Measurements from ENCODE around the gene RPA3.

The RPA3 gene

GRCh38 chr7:7651479-7651878 lies 66.9 kb downstream of the RPA3 start:
- no peak for DNase-seq

DNA sequence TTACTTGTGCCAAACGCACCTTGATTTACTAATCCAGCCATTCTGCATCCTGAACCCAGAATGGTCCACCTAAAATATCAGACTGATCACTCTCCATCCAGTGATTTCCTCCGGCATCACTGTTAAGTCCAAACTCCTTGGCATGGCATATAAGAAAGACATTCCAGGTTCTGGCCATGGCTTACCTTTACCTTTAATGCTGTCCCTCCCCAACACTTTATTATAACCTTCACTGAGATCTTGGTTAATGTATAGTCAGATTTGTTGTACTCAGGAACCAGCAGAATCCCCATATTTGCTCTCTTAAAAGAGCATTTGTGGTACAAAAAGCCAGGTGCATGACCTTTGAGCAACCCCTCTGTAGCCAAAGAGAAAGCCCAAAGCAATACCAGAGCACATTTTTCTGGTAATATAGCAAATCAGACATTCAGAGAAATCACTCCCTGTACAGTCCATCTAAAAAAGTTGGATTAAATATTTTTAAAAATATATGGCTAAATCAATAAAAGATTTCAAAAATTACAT lies 67.7 kb downstream of the RPA3 start:
- no peak for DNase-seq

DNA sequence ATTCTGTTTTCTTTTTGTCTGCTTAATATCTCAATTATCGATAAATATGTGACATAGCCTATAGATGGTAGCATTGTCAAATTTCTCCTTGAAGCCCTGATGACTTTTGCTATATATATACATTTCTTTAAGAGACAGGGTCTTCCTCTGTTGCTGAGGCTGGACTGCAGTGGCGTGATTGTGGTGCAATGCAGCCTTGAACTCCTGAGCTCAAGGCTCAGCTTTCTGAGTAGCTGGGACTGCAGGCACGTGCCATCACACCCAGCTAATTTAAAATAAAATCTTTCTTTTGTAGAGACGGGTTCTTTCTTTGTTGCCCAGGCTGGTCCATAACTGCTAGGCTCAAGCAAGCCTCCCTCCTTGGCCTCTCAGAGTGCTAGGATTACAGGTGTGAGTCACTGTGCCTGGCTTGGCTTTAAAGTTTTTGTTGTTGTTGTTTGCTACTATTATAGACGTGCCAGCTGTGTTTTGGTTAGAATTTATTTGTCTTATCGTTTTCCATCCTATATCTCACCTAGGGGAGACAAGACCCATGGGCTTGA lies 70.8 kb downstream of the RPA3 start:
- DNase-seq, result no peak

DNA sequence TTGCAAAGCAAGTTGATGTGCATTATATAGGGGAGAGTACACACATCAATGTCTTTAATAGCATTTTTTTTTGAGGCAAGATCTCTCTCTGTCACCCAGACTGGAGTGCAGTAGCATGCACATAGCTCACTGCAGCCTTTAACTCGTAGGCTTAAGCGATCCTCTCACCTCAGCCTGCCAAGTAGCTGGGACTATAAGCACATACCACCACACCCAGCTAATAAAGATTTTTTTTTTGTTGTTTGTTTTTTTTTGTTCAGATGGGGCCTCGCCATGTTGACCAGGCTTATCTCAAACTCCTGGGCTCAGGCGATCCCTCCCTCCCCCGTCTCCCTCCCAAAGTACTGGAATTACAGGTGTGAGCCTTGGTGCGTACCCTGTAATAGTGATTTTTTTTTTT lies 76.3 kb downstream of the RPA3 start:
- no peak for DNase-seq

DNA sequence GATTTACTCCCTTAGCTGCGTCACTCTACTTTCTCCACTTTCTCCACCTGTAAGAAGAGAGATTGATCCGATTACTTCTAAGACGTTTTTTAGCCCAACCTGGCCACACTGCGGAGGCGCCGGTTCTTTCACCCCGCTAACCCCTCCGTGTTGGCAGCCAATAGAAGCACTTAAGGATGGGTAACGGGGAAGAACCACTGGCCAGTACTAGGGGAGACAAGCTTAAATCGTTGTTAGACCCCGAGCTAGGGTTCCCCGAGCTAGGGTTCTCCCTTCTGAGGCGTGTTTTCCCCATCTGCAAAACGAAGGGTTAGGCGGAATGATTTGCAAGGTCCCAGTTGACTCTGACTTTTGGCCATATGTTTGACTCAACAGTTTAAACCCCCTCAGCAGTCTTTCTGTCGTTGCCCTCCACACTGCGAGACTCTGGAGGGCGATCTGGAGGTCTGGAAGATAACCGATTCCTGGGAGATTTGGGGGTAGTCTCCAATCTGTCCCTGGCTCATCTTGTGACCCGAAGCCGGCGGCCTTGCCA lies 77.2 kb downstream of the RPA3 start:
- no peak for DNase-seq

DNA sequence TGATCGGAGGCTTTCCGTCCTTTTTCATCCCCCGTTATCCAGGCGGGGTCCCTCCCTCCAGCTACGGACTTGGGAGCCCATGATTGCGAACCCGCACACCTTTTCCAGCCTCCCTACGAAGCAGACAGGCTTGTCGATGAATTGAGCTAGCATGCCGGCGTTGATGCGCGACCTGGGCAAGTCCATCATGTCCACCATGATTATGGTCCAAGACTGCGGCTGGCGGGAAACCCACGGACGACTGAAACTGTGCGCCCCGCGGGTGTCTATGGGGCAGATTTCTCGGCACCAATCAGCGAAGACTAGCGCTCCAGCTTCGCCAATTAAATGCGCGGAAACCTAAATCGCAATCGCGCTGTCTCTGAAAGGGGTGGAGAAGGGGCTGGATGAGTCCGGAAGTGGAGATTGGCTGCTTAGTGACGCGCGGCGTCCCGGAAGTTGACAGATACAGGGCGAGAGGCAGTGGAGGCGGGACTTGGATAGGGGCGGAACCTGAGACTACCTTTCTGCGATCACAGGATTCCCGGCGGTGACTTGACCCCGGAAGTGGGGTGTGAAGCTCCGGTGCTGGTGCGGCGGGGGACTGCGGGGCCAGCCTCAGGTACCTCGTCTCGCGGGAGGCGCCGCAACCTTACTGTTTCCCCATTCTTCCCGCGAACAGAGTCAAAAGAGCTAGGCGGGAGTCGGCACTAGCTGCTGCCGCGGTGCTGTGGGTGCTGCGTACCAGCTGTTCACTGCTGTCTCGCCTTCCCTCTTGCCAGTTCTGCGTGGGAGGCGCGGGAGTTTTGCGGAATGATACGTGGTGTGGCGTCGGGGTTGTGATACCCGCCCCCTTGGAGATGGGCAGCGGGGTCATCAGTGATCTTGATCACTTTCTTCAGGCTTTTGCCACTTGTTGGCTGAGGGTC lies 77.9 kb downstream of the RPA3 start, which contains the start of gene UMAD1:
Gene UMAD1 (plus strand): TSS at position 532 of the 908 bp plus-strand sequence. CDS start 32,620 bp downstream, outside the sequence.
- DNase-seq, result peak; percentile 95

- DNase-seq, result no peak
These were observed 78.6 kb downstream of the RPA3 start for GRCh38 chr7:7639847-7640220.

GRCh38 chr7:7639421-7639820 lies 79.0 kb downstream of the RPA3 start:
- DNase-seq, result no peak

GRCh38 chr7:7630626-7631329 lies 87.6 kb downstream of the RPA3 start:
- DNase-seq, result no peak

DNA sequence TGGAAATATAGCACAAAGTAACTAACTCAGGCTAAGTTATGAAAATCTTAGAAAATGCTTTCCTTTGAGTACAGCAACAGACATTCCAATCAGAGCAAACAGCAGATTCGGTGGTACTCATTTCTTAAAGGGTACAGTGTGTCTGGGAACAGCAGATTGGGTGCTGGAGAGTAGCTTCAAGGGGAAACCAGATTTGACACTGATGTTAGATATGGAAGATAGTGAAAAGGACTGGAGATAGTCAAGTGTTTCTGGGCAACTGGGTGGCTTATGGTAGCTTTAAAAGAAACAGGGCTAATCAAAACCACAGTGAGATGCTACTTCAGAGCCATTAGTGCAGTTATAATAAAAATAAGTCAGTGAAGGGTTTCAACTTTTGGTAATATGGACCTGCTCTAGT lies 89.9 kb downstream of the RPA3 start:
- DNase-seq, result no peak

- no peak for DNase-seq
These were observed 97.7 kb downstream of the RPA3 start for GRCh38 chr7:7620644-7621210.

DNA sequence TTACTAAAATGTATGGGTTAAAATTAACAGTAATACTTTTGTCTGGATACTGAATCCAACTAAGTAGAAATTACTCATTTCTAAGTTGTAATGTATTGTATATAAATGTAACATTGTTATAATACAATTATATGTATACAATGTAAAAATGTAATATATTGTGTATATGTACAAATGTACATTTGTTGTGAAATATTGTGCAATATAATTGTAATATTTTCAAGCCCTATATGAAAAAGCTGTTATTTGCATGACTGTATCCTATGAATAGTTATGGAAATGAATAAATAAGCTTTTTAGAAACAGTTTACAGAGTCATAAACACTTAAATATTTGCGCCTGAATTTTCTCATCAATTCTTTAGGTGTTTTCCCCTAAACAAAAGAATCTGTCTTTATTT lies 98.2 kb downstream of the RPA3 start:
- no peak for DNase-seq

GRCh38 chr7:7618410-7618809 lies 100.0 kb downstream of the RPA3 start:
- DNase-seq, result no peak

- no peak for DNase-seq
These were observed 100.9 kb downstream of the RPA3 start for GRCh38 chr7:7617550-7617949.

- no peak for DNase-seq
These were observed 104.2 kb downstream of the RPA3 start for GRCh38 chr7:7614018-7614741.

DNA sequence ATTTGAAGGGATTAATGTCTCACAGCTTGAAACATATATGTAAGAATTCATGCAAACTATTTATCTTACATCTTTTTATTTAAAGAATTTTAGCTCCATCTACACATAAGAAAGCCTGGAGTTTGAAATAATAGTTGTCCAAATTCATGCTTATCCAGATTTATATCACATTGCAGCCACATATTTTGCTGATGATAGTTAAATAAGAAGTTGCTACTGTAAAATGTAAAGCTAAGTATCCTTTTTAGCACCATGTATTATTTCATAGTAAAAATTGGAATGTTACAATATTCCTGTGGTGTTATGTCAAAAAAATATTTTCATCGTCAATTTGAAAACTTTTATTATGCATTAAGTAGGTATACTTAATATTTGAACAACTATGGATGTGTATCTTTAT lies 105.2 kb downstream of the RPA3 start:
- DNase-seq, result no peak

- no peak for DNase-seq
These were observed 105.9 kb downstream of the RPA3 start for GRCh38 chr7:7612519-7612918.

- DNase-seq, result no peak
These were observed 109.1 kb downstream of the RPA3 start for GRCh38 chr7:7609330-7609729.

GRCh38 chr7:7607010-7607409 lies 111.4 kb downstream of the RPA3 start:
- DNase-seq, result no peak

GRCh38 chr7:7596176-7596575 lies 122.2 kb downstream of the RPA3 start:
- DNase-seq, result no peak

GRCh38 chr7:7595451-7595850 lies 123.0 kb downstream of the RPA3 start:
- no peak for DNase-seq

Data from activated T-cell treated with anti-CD3 and anti-CD28 coated beads, Interleukin-2, amount 50 U/mL, for 1 hour (primary cell).